GM20000 (cell line): ENCODE data around the gene CCNI2.

Experiments
- DNase-seq: peaks from one replicate; pipeline ENCODE4 v3.0.0; 2012; ENCODE audit warnings: low spot score
- TF ChIP-seq, protein P1 (sequence below): IDR thresholded peaks from 2 replicates; pipeline ENCODE4 v1.5.1; 2012; ENCODE audit warnings: mild to moderate bottlenecking, control low read depth; ENCODE audit errors: extremely low read depth, missing control alignments

CCNI2 gene

DNA sequence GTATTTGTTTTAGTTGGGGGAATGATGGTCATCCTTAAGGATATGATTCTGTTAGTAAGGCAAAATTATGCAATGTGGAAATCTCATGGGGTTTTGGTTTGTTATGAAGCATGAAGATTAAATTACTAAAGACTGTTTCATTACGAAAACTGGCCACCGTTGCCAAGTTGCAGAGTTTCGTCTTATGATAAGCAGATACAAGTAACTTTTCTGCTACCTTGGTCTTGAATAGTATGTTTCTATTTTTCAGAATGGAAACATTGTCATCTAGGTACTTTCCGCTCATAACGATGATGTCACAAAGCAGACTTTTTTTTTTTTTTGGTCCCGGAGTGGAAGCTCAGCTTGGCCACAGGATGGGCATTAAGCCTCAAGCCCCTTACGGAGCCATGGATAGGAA lies 4.2 kb downstream of the CCNI2 start:
- peak; percentile 82 for DNase-seq
- TF ChIP-seq, protein P1, sequence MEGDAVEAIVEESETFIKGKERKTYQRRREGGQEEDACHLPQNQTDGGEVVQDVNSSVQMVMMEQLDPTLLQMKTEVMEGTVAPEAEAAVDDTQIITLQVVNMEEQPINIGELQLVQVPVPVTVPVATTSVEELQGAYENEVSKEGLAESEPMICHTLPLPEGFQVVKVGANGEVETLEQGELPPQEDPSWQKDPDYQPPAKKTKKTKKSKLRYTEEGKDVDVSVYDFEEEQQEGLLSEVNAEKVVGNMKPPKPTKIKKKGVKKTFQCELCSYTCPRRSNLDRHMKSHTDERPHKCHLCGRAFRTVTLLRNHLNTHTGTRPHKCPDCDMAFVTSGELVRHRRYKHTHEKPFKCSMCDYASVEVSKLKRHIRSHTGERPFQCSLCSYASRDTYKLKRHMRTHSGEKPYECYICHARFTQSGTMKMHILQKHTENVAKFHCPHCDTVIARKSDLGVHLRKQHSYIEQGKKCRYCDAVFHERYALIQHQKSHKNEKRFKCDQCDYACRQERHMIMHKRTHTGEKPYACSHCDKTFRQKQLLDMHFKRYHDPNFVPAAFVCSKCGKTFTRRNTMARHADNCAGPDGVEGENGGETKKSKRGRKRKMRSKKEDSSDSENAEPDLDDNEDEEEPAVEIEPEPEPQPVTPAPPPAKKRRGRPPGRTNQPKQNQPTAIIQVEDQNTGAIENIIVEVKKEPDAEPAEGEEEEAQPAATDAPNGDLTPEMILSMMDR, result no peak

DNA sequence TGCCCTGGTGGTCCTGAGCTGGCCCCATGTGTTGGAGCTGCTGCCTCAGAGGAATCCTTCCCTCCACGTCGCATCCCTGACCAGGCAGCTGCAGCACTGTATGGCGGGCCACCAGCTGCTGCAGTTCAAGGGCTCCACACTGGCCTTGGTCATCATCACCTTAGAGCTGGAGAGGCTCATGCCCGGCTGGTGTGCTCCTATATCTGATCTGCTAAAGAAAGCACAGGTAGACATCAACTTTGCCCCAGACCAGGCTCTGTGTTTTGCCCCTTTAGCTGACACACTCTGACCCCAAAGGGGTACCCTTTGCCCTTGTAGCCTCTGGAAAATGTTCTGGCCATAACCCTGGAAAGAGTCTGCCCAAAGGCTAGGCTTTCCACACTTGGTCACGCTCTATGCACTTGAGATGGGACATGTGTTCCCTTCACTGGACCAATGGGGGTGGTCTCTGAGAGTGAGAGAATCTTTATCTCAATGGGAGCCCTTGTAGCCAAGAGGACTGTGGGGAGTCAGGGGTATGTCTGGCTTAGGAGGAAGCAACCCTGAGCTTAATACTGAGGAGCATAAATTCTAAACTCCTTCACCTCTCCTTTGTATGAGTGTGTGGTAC lies 4.8 kb downstream of the CCNI2 start:
- no peak for DNase-seq
- TF ChIP-seq, protein P1, result no peak

DNA sequence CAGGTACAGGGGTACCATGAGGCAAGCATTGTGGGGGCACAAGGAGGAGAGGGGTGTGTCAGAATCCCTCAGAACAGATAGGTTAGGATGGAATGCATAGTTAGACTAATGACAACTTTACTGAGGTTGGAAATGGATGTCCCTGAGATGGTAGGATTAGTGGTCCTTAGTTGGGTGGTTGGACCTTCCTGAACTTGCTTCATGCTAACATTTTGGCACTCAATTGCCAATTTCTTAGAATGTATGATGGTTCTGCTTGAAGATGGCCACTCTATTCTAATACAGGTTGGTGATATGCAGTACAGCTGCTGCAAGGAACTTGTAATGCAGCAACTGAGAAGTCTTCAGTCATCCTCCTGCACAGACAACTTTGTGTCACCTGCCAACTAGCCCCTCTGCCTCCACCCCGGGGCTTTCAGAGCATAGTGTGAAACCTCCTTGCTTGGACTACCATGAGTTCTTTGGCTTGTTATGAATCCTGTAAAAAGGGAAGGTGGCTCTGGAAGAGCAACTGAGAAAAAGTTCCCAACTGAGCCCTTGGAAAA lies 5.4 kb downstream of the CCNI2 start:
- TF ChIP-seq, protein P1, result no peak

DNA sequence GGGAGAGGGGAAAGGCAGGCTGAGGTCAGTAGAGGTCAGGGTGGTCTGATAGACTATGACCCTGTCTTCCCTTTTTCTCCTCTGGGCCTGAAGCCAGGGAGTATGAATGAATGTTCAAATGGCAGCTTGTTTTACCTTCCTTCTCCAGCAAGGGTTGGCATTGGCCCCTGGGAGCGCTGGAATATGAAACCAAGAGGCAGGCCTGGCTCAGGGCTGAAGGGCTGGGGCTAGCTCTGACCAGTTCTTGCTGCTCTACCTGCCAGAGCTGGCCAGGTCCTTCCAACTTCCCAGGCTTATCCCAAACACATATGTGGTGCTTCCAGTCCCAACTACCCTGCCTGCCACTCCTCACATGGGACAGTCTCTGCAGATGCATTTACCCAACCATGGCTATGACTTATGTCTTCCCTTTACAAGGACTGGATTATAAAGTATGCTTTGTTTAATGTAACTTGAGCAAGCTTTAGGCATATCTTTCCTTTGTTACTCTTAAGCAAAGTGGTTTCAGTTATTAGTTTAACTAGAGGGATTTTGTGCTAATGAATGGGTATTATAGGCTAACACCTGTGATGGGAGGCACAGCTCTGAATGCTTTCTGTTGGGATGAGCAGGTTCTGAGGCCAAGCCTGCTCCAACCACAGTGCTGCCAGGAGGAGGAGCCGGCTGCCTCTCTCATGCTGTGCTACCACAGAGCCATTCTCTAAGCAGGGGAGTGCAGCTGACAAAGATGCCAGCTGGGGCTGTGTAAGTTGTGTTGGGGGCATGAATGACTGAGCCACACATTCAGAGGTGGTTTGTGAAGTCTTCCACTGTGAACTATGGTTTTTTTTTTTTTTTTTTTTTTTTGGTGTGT lies 6.1 kb downstream of the CCNI2 start:
- DNase-seq, result no peak
- TF ChIP-seq, protein P1, result no peak

More for the DNA sequence above, 5.4 kb downstream of the CCNI2 start:
- DNase-seq, result no peak

DNA sequence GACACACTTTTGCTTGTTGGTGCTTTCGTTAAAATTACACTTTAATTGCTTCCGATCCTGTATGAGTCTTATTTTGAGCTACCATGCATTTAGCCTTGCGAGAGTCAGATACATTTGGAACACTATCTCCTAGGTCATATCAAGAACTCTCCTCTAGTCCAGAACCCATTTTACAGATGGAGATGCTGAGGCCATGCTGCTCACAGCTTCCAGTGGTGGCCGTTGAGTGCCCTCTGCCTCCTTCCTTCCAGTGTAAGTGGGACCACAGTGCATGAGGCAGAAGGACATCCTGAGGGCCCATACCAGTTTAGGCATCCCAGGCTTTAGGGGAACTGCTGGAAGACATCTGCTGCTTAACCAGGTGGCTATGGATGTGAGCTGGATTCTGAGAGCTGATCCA lies 6.9 kb downstream of the CCNI2 start:
- no peak for DNase-seq
- TF ChIP-seq, protein P1, result no peak

DNA sequence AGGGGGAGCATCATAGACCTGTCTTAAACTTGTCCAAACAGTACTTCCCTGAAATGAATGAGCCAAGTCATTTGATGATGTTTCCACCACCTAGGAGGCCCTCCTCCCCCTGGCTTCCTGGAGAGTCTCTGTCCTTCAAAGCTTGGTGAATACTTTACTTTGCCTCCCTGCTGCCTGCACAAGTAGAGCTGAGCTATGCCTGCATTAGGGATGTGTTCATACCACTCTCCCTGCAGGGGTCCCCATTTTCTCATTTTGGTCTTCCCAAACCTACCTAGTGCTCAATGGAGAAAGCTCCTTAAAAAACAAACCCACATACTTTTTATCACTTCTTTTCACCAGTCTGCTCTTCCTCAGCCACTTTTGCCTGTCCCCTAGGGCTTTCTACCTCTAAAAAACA lies 7.7 kb downstream of the CCNI2 start:
- DNase-seq, result no peak
- TF ChIP-seq, protein P1, result no peak

DNA sequence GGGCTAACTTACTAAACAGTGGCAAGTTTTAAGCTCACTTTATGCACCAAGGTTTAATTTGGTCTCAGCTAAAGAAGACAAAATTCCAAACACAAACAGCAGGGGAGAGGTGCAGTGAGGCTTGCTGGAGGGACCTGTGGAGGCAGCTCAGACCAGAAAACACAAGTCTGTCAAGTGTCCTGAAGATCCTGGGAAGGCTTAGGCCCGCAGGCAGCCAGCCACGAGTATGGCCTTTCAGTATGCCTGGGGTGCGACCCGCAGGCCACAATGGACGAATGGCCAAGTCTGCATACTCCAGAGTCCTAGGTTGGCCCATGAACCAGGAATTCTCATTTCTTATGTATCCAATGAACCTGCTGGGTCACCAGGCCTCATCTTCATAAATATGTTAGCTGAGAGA lies 9.3 kb downstream of the CCNI2 start:
- TF ChIP-seq, protein P1, result no peak
- no peak for DNase-seq
